NCI-H748 (cell line): ENCODE measurements around the gene MAPK10.

Experiments used
- DNase-seq: peaks from one replicate; lab custom pipeline; 2025; ENCODE audit not compliant: unreplicated experiment; lab: John Stamatoyannopoulos, UW

Gene MAPK10

GRCh38 chr4:86359944-86360478 is at the start of gene MAPK10:
Gene MAPK10 (minus strand): TSS chr4:86360053.
- peak; percentile 95 for DNase-seq

- DNase-seq, result no peak
Measured at GRCh38 chr4:86403575-86403974, 43.7 kb upstream of the MAPK10 start.

- no peak for DNase-seq
Measured at GRCh38 chr4:86401826-86402225, 42.0 kb upstream of the MAPK10 start.

- peak; percentile 12 for DNase-seq
Measured at GRCh38 chr4:86400216-86400615, 40.4 kb upstream of the MAPK10 start.

GRCh38 chr4:86398187-86398586 is 38.3 kb upstream of the MAPK10 start:
- no peak for DNase-seq

GRCh38 chr4:86393749-86394148 is 33.9 kb upstream of the MAPK10 start:
- no peak for DNase-seq

GRCh38 chr4:86389664-86390063 is 29.8 kb upstream of the MAPK10 start:
- no peak for DNase-seq

GRCh38 chr4:86388252-86388651 is 28.4 kb upstream of the MAPK10 start:
- no peak for DNase-seq

- no peak for DNase-seq
Measured at GRCh38 chr4:86386817-86387415, 27.1 kb upstream of the MAPK10 start.

- no peak for DNase-seq
Measured at GRCh38 chr4:86386201-86386600, 26.3 kb upstream of the MAPK10 start.

GRCh38 chr4:86381431-86381830 is 21.6 kb upstream of the MAPK10 start:
- DNase-seq, result no peak

GRCh38 chr4:86380181-86380724 is 20.4 kb upstream of the MAPK10 start:
- peak; percentile 93 for DNase-seq

GRCh38 chr4:86376850-86377249 is 17.0 kb upstream of the MAPK10 start:
- no peak for DNase-seq

GRCh38 chr4:86368433-86368832 is 8.6 kb upstream of the MAPK10 start:
- DNase-seq, result no peak

- DNase-seq, result no peak
Measured at GRCh38 chr4:86367577-86367976, 7.7 kb upstream of the MAPK10 start.

- no peak for DNase-seq
Measured at GRCh38 chr4:86366920-86367319, 7.1 kb upstream of the MAPK10 start.

GRCh38 chr4:86362510-86362909 is 2.7 kb upstream of the MAPK10 start:
- DNase-seq, result no peak

- DNase-seq, result peak; percentile 26
Measured at GRCh38 chr4:86358257-86358656, 1.6 kb downstream of the MAPK10 start.

- peak; percentile 32 for DNase-seq
Measured at GRCh38 chr4:86357608-86358007, 2.2 kb downstream of the MAPK10 start.

GRCh38 chr4:86356425-86357210 is 3.2 kb downstream of the MAPK10 start:
- DNase-seq, result no peak

- DNase-seq, result no peak
Measured at GRCh38 chr4:86354390-86354789, 5.5 kb downstream of the MAPK10 start.

- DNase-seq, result no peak
Measured at GRCh38 chr4:86346320-86346719, 13.5 kb downstream of the MAPK10 start.
